NCI-H748 treated with DMSO at 0.1 percent for 48 hours (cell line): Measurements from ENCODE around the gene LAMTOR2.
A peak's percentile ranks its signal among the peaks of the same experiment; 100 is the strongest.
"Not testable (repeated sequence)": the region's sequence is repeated elsewhere in the genome, so short reads cannot be mapped to it uniquely, and the experiment has no call there.

Experiments
- DNase-seq: peaks from one replicate; lab custom pipeline; 2025; lab: John Stamatoyannopoulos, UW

Gene LAMTOR2

DNA sequence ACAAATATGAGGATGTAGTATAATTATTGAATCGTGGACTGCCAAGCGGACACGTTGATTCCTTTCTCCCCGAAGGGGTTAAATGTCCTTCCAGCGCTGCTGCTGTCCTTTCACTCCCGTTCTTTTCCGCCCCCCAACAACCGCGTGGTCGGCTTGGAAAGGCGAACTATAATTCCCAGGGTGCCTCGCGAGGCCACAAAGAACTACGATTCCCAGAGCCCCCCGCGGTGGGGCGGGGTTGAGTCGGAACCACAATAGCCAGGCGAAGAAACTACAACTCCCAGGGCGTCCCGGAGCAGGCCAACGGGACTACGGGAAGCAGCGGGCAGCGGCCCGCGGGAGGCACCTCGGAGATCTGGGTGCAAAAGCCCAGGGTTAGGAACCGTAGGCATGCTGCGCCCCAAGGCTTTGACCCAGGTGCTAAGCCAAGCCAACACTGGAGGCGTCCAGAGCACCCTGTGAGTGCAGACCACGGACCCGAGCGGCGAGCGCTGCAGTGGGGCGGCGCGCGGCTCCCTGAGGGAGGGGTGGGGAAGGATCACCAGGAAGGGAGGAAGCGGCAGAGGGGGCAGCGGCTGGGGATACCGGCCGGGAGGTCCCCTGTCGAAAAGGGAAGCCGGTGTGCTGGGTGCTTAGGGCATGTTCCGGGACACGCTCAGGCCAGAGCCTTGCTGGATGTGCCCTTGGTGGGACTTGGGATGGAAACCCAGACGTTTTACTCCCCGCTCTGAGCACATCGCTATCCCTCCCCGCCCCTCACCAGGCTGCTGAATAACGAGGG is at the start of gene LAMTOR2:
Gene LAMTOR2, plus strand, starts transcription at position 283 of the 781 bp plus-strand sequence. Its CDS starts 108 bp downstream, at position 391.
- peak; percentile 98 for DNase-seq

DNA sequence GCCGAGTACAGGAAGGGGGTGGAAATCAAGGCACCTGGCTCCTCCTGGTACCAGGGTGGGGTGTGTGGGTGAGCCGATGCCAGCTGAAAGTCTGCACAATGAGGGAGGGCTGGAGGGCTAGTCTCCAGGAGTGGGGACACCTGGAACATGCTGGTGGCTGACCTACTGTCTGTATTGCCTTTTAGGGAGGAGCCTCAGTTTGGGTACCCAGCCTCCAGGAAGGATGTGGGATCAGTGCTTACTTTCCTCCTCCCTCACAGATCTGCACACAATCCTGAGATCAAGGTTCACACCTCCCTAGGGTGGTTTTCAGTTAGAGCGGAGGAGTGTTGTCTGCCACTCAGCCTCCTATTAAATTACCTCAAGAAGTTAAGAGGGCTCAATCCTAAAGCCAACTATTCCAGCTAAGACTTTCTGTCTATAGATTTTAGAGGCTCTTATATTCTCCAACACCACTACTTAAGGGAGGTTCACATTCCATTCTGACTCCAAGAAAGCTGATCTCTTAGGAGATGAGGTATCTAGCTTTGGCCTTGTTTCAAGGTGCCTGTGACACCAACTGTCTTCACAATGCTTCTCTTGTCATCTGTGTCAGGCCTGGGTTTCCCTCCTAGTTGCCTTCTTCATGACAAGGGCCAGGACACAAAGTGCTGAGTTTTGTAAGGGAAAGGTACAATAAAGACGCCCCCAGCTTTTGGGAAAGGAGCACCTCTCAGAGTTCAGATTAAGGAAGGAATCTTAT is 49.6 kb upstream of the LAMTOR2 start:
- no peak for DNase-seq

DNA sequence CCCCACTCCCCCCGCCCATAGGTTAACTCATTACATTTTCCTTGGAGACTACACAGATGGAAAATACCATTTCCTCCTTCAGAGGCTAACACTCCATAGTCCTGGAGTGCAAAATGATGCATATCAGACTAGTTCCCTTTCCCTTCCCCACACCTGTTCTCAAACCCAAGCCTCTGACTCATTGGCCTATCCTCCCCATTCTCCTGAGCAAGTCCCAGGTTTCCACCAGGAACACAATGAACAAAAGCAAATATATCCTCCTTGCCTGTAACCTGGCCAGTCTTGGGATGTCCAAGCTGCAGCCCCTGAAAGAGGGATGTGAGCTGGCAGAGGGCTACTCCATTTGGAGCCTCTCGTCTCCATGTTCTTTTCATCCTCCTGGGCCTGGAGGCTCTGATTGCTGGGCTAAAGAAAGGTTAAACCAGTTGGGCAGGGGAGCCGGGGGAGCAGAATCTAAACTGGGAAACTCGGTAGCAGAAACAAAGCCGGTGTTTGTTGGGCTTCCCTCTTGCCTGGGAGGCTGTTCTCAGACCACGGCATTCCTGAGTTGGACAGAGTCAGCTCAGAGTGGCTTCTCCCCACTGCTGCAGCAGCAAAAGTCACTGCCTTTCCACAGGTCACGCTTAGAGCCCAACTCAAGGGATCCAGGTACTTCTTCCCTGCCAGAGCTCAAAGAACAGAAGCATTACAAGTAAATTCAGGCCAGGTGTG is 47.8 kb upstream of the LAMTOR2 start:
- no peak for DNase-seq

DNA sequence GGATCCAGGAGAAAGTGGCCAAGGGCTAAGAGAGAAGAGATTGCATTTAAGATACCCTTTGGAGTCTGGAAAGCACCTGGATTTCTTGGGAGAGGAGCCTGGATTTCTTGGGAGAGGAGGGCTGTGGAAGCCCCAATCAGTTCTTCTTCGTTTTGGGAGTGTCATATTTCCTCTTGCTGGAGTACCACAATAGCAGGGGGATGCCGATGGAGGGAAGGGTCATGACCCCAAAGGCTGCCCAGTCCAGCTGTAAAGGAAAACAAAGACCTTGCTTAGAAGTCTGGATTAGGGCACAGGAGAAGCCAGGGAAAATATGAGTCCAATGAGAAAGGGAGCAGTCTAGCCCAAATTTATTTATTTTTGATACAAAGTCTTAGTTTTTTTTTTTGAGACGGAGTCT is 45.2 kb upstream of the LAMTOR2 start:
- DNase-seq: no peak

DNA sequence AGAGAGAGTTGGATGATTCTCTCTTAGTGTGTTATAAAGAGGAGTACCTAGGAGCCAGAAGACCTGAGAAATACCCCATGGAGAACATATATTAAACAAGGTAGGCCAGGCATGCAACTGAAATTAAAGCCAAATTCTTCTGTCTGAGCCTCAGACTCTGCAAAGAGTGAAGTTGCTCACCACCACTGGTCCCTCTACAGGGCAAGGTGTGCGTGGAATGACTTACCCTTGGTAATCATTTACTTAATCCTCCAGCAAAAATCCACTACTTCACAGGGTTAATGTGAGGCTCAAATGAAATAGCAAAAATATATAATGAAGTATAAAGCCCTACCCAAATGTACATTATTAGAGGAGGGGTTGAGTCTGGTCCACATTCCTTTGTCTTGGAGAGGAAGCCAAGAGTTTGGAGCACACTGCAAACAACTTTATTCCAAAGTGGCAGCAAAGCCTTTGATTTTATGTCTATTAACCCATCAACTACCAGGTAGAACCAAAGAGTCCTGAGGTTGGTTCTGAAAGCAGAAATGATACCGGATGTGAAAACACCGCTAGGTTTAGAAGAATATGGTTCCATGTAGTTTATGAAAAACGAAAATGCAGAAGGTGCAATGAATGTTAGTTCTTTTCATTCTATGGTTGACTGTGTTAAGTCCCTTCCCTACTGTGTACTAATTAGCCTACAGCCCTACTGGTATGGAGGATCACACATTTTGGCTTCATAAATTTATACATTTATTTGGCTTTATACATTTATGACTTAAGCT is 42.3 kb upstream of the LAMTOR2 start:
- DNase-seq: no peak

DNA sequence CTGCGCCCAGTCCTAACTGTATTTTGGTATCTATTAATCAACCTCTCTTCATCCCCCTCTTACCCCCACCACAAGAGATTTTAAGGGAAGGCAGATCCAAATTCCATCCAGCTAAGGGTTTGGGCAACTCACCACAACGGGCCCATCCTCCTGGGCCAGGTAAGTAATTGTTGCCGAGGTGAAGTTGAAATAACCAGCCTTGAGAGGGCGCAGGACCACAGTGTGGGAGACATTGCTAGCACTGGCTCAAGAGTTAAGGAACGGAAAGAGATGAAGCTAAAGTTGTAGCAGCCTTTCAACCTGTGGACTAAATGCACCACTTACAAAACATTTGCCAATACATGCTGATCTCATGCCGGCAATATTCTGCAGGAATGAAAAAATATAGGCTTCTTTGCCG is 39.8 kb upstream of the LAMTOR2 start:
- DNase-seq: no peak

DNA sequence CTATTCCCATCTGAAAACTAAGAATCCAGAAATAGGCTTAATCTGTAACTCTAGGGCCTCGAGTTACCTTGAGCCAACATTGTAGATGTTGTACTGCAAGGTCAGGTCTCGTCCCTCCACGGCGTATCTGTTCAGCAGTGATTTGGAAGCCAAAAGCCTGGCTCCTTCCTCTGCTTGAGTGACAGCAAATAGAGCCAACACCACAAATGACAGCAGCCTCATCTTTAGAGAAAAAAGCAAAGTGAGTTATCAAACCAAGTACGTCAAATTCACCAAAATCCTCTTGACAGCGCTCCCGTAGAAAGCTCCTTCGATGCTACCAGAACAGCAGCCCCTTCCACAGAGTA is 34.7 kb upstream of the LAMTOR2 start:
- DNase-seq: no peak

DNA sequence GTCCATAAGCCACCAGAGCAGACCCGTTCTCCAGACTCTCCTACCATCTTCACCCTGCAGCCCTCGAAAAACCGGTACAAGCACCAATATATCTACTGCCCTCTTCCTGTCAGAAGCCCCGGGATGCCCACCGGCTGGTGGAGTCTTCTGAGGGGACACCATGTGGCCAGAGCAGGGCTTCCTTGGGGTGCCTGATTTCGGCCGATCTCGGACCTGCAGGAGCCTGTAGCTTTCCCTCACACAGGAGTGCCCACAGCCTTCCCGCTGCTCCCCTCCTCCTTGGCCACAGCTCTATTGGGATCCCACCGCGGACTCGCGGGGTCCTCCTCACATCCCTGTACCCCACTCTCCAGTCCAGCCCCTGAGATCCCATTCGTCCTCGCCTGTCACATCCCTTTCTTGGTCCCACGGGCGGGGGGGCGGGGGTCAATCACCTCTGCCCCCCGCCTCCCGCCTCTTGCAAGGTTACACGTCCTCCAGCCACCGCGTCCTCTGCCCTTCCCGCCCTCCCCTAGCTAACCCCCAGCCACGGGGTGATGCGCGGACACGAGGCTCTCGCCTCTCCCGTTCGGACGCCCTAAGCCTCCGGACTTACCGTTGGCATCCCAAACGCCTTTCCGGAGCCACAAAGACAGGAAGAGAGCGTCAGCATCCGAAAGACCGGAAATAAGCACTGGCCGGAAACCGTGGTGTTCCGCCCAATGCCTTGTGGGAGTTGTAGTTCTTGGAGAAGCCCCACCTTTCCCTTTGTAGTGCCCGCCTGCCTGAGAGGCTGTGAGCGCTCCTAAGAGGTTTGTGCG is 34.1 kb upstream of the LAMTOR2 start, which contains the start of gene SSR2:
Gene SSR2, minus strand, starts transcription at position 659 of the 800 bp plus-strand sequence. CDS start 784 bp downstream, outside the sequence.
- peak; percentile 88 for DNase-seq

DNA sequence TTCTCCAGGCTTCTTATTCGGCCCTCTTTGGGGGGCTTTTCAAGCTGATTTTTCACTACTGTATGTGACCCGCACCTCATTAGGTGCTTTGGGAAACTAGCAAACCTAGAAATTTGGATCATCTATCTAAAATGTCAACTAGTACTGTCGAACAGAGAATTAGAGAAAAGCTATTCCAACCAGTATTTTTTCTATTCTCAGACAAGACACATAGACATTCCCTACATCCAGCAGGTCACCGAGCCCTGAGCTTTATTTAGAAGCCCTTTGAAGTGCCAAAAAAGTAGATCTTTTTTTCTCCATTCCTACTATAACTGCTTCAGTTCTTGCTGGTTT is 33.5 kb upstream of the LAMTOR2 start:
- no peak for DNase-seq

DNA sequence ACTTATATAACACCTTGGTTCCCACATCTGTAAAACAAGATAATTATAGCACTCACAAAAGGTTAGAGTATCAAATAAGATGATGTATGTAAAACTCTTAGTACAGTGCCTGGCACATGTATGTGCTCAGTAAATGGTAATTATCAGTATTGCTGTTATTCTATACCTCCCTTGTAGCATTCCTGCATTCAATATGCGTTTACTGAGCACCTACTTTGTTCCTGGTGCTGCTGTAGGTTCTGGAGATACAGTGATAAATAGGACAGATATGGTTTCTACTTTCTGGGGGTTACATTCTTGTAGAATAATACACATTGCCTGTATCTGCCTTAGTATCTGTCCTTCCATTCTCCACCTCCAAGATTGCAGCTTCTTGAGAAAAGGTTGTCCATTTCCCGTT is 32.6 kb upstream of the LAMTOR2 start:
- DNase-seq: no peak

DNA sequence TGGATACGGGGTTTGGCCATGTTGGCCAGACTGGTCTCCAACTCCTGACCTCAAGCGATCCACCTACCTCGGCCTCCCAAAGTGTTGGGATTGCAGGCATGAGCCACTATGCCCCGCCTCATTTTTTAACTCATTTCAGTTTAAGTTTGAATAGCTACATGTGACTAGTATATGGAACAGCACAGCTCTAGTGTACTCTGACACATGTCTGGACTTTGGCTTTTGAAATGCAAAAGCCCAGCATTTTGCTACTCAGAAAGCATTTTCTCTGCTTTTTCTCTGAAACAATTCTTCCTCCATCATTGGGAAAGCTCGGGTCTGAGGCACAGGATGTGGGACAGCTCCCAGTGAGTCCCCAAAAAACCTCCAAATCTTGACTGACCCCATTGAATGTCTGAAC is 29.8 kb upstream of the LAMTOR2 start:
- no peak for DNase-seq

DNA sequence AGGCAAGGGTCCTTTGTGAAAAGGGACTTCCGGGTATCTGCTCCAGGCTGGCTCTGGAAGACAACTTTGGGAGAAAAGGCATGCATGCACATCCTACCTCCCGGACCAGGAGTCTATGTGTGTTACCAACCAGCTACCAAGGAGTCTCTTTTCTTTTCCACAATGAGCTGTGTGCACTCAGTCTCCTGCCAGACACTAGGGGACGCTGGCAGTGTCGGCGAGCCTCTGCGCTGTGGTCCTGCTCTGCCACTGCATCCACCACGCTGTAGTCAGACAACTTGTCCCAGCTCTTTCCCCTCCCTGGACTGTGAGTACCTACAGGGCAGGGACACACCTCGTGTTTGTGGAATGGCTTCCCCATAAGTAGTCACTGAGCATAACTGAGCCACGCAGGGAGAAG is 28.7 kb upstream of the LAMTOR2 start:
- no peak for DNase-seq

DNA sequence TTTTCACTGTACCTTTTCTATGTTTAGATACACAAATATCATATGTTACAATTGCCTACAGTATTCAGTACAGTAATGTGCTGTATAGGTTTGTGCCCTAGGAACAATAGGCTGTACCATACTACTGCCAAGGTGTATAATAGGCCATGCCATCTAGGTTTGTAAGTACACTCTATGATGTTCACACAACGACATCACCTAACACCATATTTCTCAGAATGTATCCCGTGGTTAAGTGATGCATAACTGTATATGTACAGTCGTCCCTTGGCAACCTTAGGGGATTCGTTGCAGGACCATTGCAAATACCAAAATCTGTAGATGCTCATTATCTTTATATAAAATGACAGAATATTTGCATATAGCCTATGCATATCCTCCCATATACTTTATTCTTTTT is 28.0 kb upstream of the LAMTOR2 start:
- no peak for DNase-seq

DNA sequence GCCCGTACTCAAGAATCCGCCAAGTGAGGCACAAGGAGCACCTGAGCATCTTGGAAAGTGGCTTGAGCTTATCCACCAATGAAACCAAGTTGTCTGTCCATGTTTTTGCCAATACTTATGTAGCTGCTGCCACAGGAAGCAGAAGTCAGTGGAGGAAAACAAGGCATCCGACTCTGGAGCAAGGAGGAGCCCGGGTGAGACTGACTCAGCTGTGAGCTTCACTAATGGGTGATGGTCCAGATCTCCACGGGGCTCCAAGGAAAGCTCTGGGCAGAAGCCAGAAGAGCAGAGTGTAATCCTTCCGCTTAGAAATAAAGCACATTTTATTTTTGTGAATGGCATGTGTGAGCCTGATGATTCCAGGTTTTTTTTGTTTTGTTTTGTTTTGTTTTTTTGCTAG is 21.6 kb upstream of the LAMTOR2 start:
- DNase-seq: no peak

DNA sequence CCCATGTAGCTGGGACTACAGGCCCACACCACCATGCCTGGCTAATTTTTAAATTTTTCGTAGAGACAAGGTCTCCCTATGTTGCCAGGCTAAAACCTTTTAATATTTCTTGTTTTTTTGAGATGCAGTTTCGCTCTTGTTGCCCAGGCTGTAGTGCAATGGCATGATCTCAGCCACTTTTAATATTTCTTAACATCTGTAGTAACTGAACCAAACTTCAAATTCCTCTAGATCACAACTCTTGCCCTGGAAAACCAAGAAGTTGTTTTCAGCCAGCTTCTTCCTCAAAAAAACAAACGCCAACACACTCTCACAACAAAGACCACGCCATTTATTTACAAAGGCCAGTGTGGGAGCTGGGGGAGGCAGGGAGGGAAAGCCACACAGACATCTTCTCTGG is 19.6 kb upstream of the LAMTOR2 start:
- DNase-seq: not testable (repeated sequence)

DNA sequence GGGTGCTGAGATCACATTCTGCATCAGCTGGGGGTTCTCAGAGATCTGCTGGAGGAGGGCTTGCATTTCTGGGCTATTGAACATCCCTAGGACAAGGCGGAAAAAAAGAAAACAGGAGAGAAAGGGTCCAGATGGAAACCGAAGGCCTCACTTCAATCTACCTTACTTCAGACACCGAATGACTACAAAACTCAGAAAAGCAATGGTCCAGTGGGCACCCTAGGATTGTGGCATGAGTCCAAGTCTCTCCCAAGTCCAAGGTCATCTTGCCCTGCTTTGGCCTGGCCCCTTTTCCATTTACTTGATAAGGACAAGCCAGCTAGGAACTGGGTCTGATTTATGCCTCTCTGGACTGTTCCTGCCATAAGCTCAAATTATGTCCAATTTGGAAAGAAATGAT is 11.8 kb upstream of the LAMTOR2 start:
- no peak for DNase-seq

DNA sequence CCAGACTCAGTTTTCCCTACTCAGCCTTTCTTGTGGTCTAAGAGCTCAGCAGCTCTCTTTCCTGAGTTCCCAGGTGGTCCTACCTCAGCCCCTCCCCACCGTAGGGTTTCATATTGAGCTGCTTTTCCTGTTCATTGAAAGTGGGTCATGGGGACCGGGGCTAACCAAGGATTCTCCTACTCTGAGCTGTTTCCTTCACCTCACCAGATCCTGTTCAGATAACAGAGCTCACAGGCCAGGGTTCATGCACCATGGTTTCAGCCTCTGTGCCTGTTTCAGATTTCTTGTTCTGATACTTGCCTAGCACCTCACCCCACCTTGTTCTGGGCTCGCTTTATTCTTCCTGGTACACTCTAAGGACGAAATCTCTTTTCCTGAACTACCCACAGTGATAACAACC is 9.5 kb upstream of the LAMTOR2 start:
- DNase-seq: no peak

DNA sequence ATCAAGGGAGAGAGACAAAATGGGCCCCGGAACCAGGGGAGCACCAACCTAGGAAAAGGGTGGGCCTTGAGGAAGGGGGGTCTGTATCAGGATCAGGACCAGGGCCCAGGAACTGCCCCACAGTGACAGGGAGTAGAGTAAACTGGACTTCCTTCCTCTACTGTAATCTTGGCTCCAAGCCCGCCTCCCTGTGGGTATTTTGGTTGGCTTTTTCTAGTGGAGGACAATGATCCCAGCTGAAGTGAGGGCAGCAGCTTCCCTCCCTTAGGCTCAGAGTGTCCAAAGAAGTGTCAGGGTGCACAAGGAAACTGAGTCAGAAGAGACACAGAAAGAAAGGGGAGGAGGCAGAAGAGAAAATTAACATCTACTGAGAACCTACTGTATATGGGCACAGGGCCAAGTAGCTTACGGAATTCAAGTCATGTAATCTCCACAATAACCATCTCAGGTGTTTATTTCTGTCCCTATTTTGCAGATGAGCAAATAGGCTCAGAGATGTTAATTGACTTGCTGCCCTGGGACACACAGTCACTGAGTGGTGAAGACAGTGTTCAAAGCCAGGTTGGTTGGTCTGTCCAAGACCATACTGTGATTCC is 5.8 kb upstream of the LAMTOR2 start:
- no peak for DNase-seq

DNA sequence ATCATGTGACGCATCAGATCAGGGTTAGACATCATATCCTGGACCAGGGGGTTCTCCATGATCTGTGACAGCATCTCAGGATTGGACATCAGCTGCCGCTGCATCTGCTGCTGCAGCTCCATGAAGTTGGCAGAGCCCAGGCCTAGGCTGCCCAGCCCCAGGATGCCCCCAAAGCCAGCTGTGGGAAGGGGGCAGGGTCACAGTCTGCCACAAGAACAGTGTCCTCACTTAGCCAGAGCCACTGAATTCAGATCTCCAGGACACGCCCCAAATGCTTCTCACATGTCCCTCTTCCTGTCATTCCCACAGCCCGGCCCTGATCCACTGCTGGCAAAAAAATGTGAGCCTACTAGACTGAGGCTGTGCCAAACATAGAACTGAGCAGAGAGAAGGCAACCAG is 4.2 kb upstream of the LAMTOR2 start:
- no peak for DNase-seq

DNA sequence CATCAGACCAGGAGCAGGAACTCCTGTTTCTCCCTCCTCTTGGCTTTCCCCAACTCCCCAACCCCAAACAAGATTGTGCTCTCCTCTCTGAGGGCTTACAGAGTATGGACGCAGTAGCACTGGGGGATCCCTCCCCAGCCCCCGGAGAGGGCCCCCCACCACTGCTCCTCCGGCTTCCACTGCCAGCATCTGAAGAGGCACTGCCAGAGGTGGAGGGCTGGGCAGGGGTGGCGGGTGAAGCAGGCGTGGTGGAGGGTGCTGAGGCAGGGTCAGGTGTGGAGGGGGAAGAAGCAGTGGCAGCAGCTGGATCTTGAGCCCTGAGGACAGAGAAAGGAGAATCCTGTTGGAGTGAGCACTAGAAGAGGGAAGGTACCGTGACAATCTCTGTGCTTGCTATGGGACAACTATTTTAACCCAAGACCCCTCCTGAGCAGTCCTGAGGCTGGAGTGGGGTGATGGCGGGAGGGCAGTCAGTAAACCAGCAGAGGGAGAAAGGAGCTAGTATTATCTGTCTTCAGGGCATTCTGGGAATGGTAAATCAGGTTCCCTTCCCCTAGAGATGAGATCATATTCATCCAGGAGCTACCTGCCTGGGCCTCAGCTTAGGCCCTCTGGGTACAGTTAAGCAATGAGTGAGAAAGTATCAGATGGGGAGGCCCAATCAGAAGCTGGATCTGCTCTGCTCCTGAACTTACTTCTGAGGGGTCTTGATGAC is 3.4 kb upstream of the LAMTOR2 start:
- DNase-seq: no peak
